PFSK-1 (cell line): Measurements from ENCODE around the gene SOX14.

Experiments used
- FOXP2 ChIP-seq: optimal IDR thresholded peaks from 2 replicates; pipeline ENCODE3; 2011; ENCODE audit warnings: borderline replicate concordance, control low read depth, inconsistent platforms; ENCODE audit not compliant: insufficient read depth; ENCODE audit errors: extremely low read length, extremely low read depth
- POLR2AphosphoS5 ChIP-seq: IDR thresholded peaks from 2 replicates; pipeline ENCODE4 v1.6.1; 2012; ENCODE audit warnings: low read depth, mild to moderate bottlenecking, control low read depth, low read length, moderate library complexity
- SIN3A ChIP-seq: IDR thresholded peaks from 2 replicates; pipeline ENCODE4 v1.6.1; 2012; ENCODE audit warnings: mild to moderate bottlenecking, low read length, moderate library complexity, borderline replicate concordance; ENCODE audit not compliant: insufficient read depth
- TAF1 ChIP-seq: IDR thresholded peaks from 2 replicates; pipeline ENCODE4 v1.6.1; 2012; ENCODE audit warnings: low read length, control low read depth, borderline replicate concordance; ENCODE audit not compliant: insufficient read depth
- TF ChIP-seq, protein P1 (sequence below), 2 experiments: IDR thresholded peaks; 2 replicates each; pipeline versions ENCODE4 v1.6.1 to v1.8.0; 2011 to 2012; ENCODE audit warnings: low read depth in 2 of 2, low read length in 2 of 2, control low read depth in 1 of 2, inconsistent platforms in 1 of 2, mild to moderate bottlenecking in 1 of 2, moderate library complexity in 1 of 2; ENCODE audit not compliant: insufficient read depth in 1 of 2

The SOX14 gene

DNA sequence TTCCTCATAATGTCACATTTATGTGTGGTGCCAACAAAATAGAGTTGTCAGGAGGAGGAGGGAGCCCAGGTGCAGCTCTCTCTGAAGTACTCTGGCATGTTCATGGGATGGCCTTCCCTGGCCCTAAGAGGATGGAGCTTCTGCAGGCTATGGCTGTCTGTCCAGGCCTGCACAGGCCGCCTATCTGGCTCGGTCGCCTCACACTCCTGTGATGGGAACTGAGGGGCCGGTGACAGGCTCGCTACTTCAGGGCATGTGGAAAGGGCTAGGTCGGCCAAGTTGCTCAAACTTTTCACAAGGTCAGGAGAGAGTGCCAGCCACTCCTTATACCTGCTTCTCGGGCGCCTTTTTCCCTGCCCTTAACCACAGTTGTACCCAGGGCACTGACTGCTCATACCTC is 51.1 kb downstream of the SOX14 start:
- TF ChIP-seq SIN3A = no peak
- no peak for TF ChIP-seq FOXP2
- TF ChIP-seq TAF1 = no peak
- TF ChIP-seq, protein P1, sequence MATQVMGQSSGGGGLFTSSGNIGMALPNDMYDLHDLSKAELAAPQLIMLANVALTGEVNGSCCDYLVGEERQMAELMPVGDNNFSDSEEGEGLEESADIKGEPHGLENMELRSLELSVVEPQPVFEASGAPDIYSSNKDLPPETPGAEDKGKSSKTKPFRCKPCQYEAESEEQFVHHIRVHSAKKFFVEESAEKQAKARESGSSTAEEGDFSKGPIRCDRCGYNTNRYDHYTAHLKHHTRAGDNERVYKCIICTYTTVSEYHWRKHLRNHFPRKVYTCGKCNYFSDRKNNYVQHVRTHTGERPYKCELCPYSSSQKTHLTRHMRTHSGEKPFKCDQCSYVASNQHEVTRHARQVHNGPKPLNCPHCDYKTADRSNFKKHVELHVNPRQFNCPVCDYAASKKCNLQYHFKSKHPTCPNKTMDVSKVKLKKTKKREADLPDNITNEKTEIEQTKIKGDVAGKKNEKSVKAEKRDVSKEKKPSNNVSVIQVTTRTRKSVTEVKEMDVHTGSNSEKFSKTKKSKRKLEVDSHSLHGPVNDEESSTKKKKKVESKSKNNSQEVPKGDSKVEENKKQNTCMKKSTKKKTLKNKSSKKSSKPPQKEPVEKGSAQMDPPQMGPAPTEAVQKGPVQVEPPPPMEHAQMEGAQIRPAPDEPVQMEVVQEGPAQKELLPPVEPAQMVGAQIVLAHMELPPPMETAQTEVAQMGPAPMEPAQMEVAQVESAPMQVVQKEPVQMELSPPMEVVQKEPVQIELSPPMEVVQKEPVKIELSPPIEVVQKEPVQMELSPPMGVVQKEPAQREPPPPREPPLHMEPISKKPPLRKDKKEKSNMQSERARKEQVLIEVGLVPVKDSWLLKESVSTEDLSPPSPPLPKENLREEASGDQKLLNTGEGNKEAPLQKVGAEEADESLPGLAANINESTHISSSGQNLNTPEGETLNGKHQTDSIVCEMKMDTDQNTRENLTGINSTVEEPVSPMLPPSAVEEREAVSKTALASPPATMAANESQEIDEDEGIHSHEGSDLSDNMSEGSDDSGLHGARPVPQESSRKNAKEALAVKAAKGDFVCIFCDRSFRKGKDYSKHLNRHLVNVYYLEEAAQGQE (IDR thresholded peaks at IDR 0.05; ENCODE audit: insufficient read depth in 1 of 2, low read depth in 2 of 2, low read length in 2 of 2) = no peak
- TF ChIP-seq POLR2AphosphoS5 = no peak
